ENCODE results near the gene GATA2. TPM values are rescaled to one million over a fixed set of nuclear protein-coding genes. Genes with fewer than 3 reads are reported as not detected.

Gene GATA2
- polyA plus RNA-seq, 3 donors, result 0.07 to 0.36 TPM; not detected in 1

GRCh38 chr3:128502712-128503111, 9.7 kb upstream of the GATA2 start:
- peaks cover 0 to 8% (median 3%) of the 10 kb centered on the region in 7 donors for H3K9me3 Mint-ChIP-seq
- no peak overlapping the region for H3K4me3 ChIP-seq (replicated peaks in 1 of 3; ENCODE audit: low read depth in 2 of 3, low read length in 3 of 3)
- peaks cover 3% of the 10 kb centered on the region for H3K4me1 Mint-ChIP-seq
- H3K4me1 ChIP-seq (ENCODE audit: control insufficient read depth in 1 of 2, insufficient read depth in 2 of 2, low read length in 2 of 2), result peaks cover 0 to 4% of the 10 kb centered on the region in 2 donors
- no peaks in the 10 kb centered on the region for H3K36me3 Mint-ChIP-seq
- intact Hi-C loops (cut with micrococcal nuclease), result no loop called here
- no peak overlapping the region for H3K4me3 Mint-ChIP-seq
- TF ChIP-seq CTCF (IDR thresholded peaks at IDR 0.05), result no peak
- no peak overlapping the region for H3K27ac ChIP-seq (ENCODE audit: low read depth in 1 of 2, low read length in 2 of 2)
- peaks cover 0 to 10% of the 10 kb centered on the region in 2 donors for H3K27me3 ChIP-seq (ENCODE audit: control insufficient read depth in 2 of 2, insufficient read depth in 2 of 2, low read length in 2 of 2)
- H4K20me1 ChIP-seq (ENCODE audit: insufficient read depth, low read length), result no peaks in the 10 kb centered on the region
- no peak overlapping the region for H3K4me2 ChIP-seq (replicated peaks; ENCODE audit: extremely low read depth, low read length, poor library complexity, severe bottlenecking)
- H3K27ac Mint-ChIP-seq, result no peak overlapping the region
- H3K9me3 ChIP-seq (replicated peaks in 1 of 2; ENCODE audit: control insufficient read depth in 1 of 2, insufficient read depth in 1 of 2, low read length in 2 of 2), result no peaks in the 10 kb centered on the region
- peaks cover 8 to 25% (median 13%) of the 10 kb centered on the region in 3 donors for H3K27me3 Mint-ChIP-seq (ENCODE audit: low read depth in 3 of 3)
- no peaks in the 10 kb centered on the region for H3K79me2 ChIP-seq (ENCODE audit: insufficient read depth, low read length)
- no peak overlapping the region for H3K9ac ChIP-seq (ENCODE audit: insufficient read depth, low read length, poor library complexity, severe bottlenecking)
- 96% methylated on average over 4 of the region's 5 CpGs for WGBS (ENCODE audit: insufficient coverage)
- H3K36me3 ChIP-seq (replicated peaks in 1 of 2; ENCODE audit: control insufficient read depth in 1 of 2, insufficient read depth in 2 of 2, low read length in 2 of 2), result no peaks in the 10 kb centered on the region
- H2AFZ ChIP-seq (ENCODE audit: insufficient read depth, low read depth, low read length, poor library complexity, severe bottlenecking), result no peak overlapping the region
- DNase-seq, result no peak

GRCh38 chr3:128501431-128501830, 8.4 kb upstream of the GATA2 start:
- Histone ChIP-seq H3K27me3 (ENCODE audit: control insufficient read depth in 2 of 2, insufficient read depth in 2 of 2, low read length in 2 of 2) (peaks cover 0 to 22% of the 10 kb centered on the region in 2 donors), H3K79me2 (ENCODE audit: insufficient read depth, low read length) (no peaks in the 10 kb centered on the region), H2AFZ (ENCODE audit: insufficient read depth, low read depth, low read length, poor library complexity, severe bottlenecking) (no peak overlapping the region), H3K9ac (ENCODE audit: insufficient read depth, low read length, poor library complexity, severe bottlenecking) (no peak overlapping the region), H3K9me3 (replicated peaks in 1 of 2; ENCODE audit: control insufficient read depth in 1 of 2, insufficient read depth in 1 of 2, low read length in 2 of 2) (peaks cover 0 to 5% of the 10 kb centered on the region in 2 donors), H3K4me1 (ENCODE audit: control insufficient read depth in 1 of 2, insufficient read depth in 2 of 2, low read length in 2 of 2) (peaks cover 4 to 10% of the 10 kb centered on the region in 2 donors), H4K20me1 (ENCODE audit: insufficient read depth, low read length) (no peaks in the 10 kb centered on the region), H3K27ac (ENCODE audit: low read depth in 1 of 2, low read length in 2 of 2) (no peak overlapping the region), H3K36me3 (replicated peaks in 1 of 2; ENCODE audit: control insufficient read depth in 1 of 2, insufficient read depth in 2 of 2, low read length in 2 of 2) (no peaks in the 10 kb centered on the region), H3K4me3 (replicated peaks in 1 of 3; ENCODE audit: low read depth in 2 of 3, low read length in 3 of 3) (no peak overlapping the region), H3K4me2 (replicated peaks; ENCODE audit: extremely low read depth, low read length, poor library complexity, severe bottlenecking) (no peak overlapping the region)
- H3K4me3 Mint-ChIP-seq, result no peak overlapping the region
- H3K9me3 Mint-ChIP-seq, result peaks cover 0 to 7% (median 3%) of the 10 kb centered on the region in 7 donors
- TF ChIP-seq CTCF (IDR thresholded peaks at IDR 0.05), result no peak
- H3K27me3 Mint-ChIP-seq (ENCODE audit: low read depth in 3 of 3), result peaks cover 18 to 36% (median 25%) of the 10 kb centered on the region in 3 donors
- no peaks in the 10 kb centered on the region for H3K36me3 Mint-ChIP-seq
- intact Hi-C loops (cut with micrococcal nuclease), result no loop called here
- no CpG with 5 or more reads among the region's 3 CpGs for WGBS (ENCODE audit: insufficient coverage)
- peaks cover 10% of the 10 kb centered on the region for H3K4me1 Mint-ChIP-seq
- no peak for DNase-seq
- H3K27ac Mint-ChIP-seq, result peak overlapping the region in 1 of 7 donors; percentile 42

Data from CD14-positive monocyte (primary cell).